HL-60 (cell line): ENCODE results near the gene NLRP10.

Source experiments
- GABPA ChIP-seq: IDR thresholded peaks from 2 replicates; pipeline ENCODE4 v1.6.1; 2012; ENCODE audit warnings: low read depth
- POLR2AphosphoS5 ChIP-seq: IDR thresholded peaks from 2 replicates; pipeline ENCODE4 v1.6.1; 2012; ENCODE audit warnings: low read depth
- REST ChIP-seq: IDR thresholded peaks from 2 replicates; pipeline ENCODE4 v1.6.1; 2012; ENCODE audit warnings: low read depth; ENCODE audit not compliant: insufficient replicate concordance
- SPI1 ChIP-seq: IDR thresholded peaks from 2 replicates; pipeline ENCODE4 v1.6.1; 2012; ENCODE audit warnings: low read depth, mild to moderate bottlenecking, borderline replicate concordance
- TF ChIP-seq, protein P1 (sequence below): IDR thresholded peaks from one replicate; pipeline ENCODE4 v1.5.1; 2011; ENCODE audit warnings: low read length, control low read depth, inconsistent platforms; ENCODE audit not compliant: insufficient read depth

- TF ChIP-seq, protein P1, sequence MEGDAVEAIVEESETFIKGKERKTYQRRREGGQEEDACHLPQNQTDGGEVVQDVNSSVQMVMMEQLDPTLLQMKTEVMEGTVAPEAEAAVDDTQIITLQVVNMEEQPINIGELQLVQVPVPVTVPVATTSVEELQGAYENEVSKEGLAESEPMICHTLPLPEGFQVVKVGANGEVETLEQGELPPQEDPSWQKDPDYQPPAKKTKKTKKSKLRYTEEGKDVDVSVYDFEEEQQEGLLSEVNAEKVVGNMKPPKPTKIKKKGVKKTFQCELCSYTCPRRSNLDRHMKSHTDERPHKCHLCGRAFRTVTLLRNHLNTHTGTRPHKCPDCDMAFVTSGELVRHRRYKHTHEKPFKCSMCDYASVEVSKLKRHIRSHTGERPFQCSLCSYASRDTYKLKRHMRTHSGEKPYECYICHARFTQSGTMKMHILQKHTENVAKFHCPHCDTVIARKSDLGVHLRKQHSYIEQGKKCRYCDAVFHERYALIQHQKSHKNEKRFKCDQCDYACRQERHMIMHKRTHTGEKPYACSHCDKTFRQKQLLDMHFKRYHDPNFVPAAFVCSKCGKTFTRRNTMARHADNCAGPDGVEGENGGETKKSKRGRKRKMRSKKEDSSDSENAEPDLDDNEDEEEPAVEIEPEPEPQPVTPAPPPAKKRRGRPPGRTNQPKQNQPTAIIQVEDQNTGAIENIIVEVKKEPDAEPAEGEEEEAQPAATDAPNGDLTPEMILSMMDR: no peak
- TF ChIP-seq REST (no peak), POLR2AphosphoS5 (0 out of 2 replicates have a peak, but pooled peaks have one; percentile 34), SPI1 (no peak), GABPA (no peak)
Observed at GRCh38 chr11:7999795-8000194, 34.5 kb upstream of the NLRP10 start.
